Peyer's patch (tissue), 4 donors: ENCODE data around the gene HDAC4.

ENCODE experiments used
- CTCF ChIP-seq, 6 experiments: fragments of 450-650 bp in 4 of 6; fragments of 200-600 bp in 2 of 6; sonication (generic) in 1 of 6; IDR thresholded peaks; one replicate each; pipeline ENCODE4 v1.5.1; 2017 to 2019; ENCODE audit warnings: antibody characterized with exemption in 6 of 6, mild to moderate bottlenecking in 3 of 6, moderate library complexity in 1 of 6
- POLR2A ChIP-seq, 2 donors: fragments of 450-650 bp; IDR thresholded peaks; one replicate each; pipeline ENCODE4 v1.5.1; 2017; ENCODE audit warnings: antibody characterized with exemption in 2 of 2, mild to moderate bottlenecking in 2 of 2, moderate library complexity in 2 of 2

- TF ChIP-seq CTCF (IDR thresholded peaks at IDR 0.05) (no peak), POLR2A (IDR thresholded peaks at IDR 0.05) (no peak)
These were observed 319.8 kb downstream of the HDAC4 start for GRCh38 chr2:239081046-239081445.
